SK-N-MC (cell line): Measurements from ENCODE around the gene ARTN.

Experiments
- DNase-seq: peaks from one replicate; pipeline ENCODE4 v3.0.0-alpha.2; 2011; ENCODE audit warnings: low read depth, low spot score
- H3K27ac ChIP-seq: fragments of 200-600 bp; sonication (generic); 2 replicates; pipeline ENCODE4 v1.5.1; 2016; ENCODE audit warnings: mixed run types
- H3K36me3 ChIP-seq: fragments of 200-600 bp; sonication (generic); 2 replicates; pipeline ENCODE4 v1.6.1; 2017; ENCODE audit warnings: antibody characterized with exemption, low read length, mixed read lengths; ENCODE audit not compliant: insufficient read depth
- H3K4me3 ChIP-seq: fragments of 200-600 bp; sonication (generic); 2 replicates; pipeline ENCODE4 v1.5.1; 2016
- H3K9ac ChIP-seq: fragments of 200-600 bp; sonication (generic); 2 replicates; pipeline ENCODE4 v1.8.0; 2017; ENCODE audit warnings: mixed run types, mixed read lengths; ENCODE audit not compliant: insufficient read length
- H3K9me3 ChIP-seq: fragments of 200-600 bp; sonication (generic); 2 replicates; pipeline ENCODE4 v1.6.1; 2017; ENCODE audit warnings: low read depth, mild to moderate bottlenecking, antibody characterized with exemption, low read length, moderate library complexity, mixed read lengths
- EZH2 ChIP-seq: fragments of 200-600 bp; sonication (generic); IDR thresholded peaks from one replicate; pipeline ENCODE4 v1.6.1; 2017; ENCODE audit warnings: antibody characterized with exemption
- FOXP2 ChIP-seq: optimal IDR thresholded peaks from 2 replicates; pipeline ENCODE3; 2011; ENCODE audit warnings: mild to moderate bottlenecking, moderate library complexity; ENCODE audit not compliant: insufficient read depth; ENCODE audit errors: extremely low read length, control extremely low read depth
- POLR2AphosphoS5 ChIP-seq: IDR thresholded peaks from 2 replicates; pipeline ENCODE4 v1.6.1; 2012; ENCODE audit warnings: mild to moderate bottlenecking, low read depth, low read length, borderline replicate concordance

The ARTN gene

GRCh38 chr1:43976045-43976444 lies 42.4 kb downstream of the ARTN start:
- peaks cover 30% of the 10 kb centered on the region for H3K36me3 ChIP-seq
- H3K9ac ChIP-seq: peak overlapping the region; percentile 90
- H3K9me3 ChIP-seq: no peaks in the 10 kb centered on the region
- H3K27ac ChIP-seq: no peak overlapping the region
- TF ChIP-seq POLR2AphosphoS5 (no peak), FOXP2 (no peak)
- DNase-seq: no peak
- H3K4me3 ChIP-seq: peak overlapping the region; percentile 88

GRCh38 chr1:43976890-43977289 lies 43.3 kb downstream of the ARTN start:
- Histone ChIP-seq H3K27ac (no peak overlapping the region), H3K36me3 (peaks cover 31% of the 10 kb centered on the region), H3K4me3 (no peak overlapping the region; the same call in 1 of the 2 replicates), H3K9ac (no peak overlapping the region), H3K9me3 (no peaks in the 10 kb centered on the region)
- DNase-seq: no peak
- TF ChIP-seq POLR2AphosphoS5: no peak
- TF ChIP-seq FOXP2: no peak
- TF ChIP-seq EZH2: no peak

GRCh38 chr1:43977376-43978263 lies 44.0 kb downstream of the ARTN start:
- DNase-seq: no peak
- no peaks in the 10 kb centered on the region for H3K9me3 ChIP-seq
- peaks cover 35% of the 10 kb centered on the region for H3K36me3 ChIP-seq
- H3K27ac ChIP-seq: 0 out of 2 replicates have a peak overlapping the region, but pooled peaks have one; percentile 19
- TF ChIP-seq POLR2AphosphoS5: no peak
- H3K9ac ChIP-seq: peak overlapping the region; percentile 78
- H3K4me3 ChIP-seq: peak overlapping the region; percentile 15; the same call in 1 of the 2 replicates

- Histone ChIP-seq H3K9ac (peak overlapping the region; percentile 78), H3K36me3 (peaks cover 32% of the 10 kb centered on the region), H3K9me3 (no peaks in the 10 kb centered on the region), H3K4me3 (peak overlapping the region; percentile 84), H3K27ac (no peak overlapping the region)
- no peak for DNase-seq
- TF ChIP-seq FOXP2: no peak
Measured at GRCh38 chr1:43978264-43978550, 44.6 kb downstream of the ARTN start.

- TF ChIP-seq FOXP2: no peak
- peak; percentile 41; the same call in 1 of the 2 replicates for TF ChIP-seq POLR2AphosphoS5
- no peak for TF ChIP-seq EZH2
- Histone ChIP-seq H3K4me3 (peak within 1 kb of the TSS; percentile 84), H3K27ac (no peak within 1 kb of the TSS), H3K9me3 (no peaks in the 10 kb centered on the region), H3K9ac (peak within 1 kb of the TSS; percentile 78), H3K36me3 (peaks cover 32% of the 10 kb centered on the region)
- no peak for DNase-seq
Measured at GRCh38 chr1:43978551-43979260, 45.1 kb downstream of the ARTN start, which contains the start of gene B4GALT2. Gene B4GALT2 (plus strand): TSS chr1:43979210. CDS start chr1:43981161, 1,951 bp downstream.

- H3K27ac ChIP-seq: no peak overlapping the region
- no peaks in the 10 kb centered on the region for H3K9me3 ChIP-seq
- peaks cover 32% of the 10 kb centered on the region for H3K36me3 ChIP-seq
- no peak for DNase-seq
- peak overlapping the region; percentile 77 for H3K9ac ChIP-seq
- no peak for TF ChIP-seq FOXP2
- no peak for TF ChIP-seq POLR2AphosphoS5
- no peak for TF ChIP-seq EZH2
- H3K4me3 ChIP-seq: peak overlapping the region; percentile 80
Measured at GRCh38 chr1:43979261-43979527, 45.6 kb downstream of the ARTN start.

- H3K4me3 ChIP-seq: peak overlapping the region; percentile 80
- no peak for DNase-seq
- no peaks in the 10 kb centered on the region for H3K9me3 ChIP-seq
- H3K36me3 ChIP-seq: peaks cover 36% of the 10 kb centered on the region
- peak overlapping the region; percentile 77 for H3K9ac ChIP-seq
- TF ChIP-seq POLR2AphosphoS5 (peak; percentile 55; the same call in 1 of the 2 replicates), EZH2 (no peak)
- H3K27ac ChIP-seq: no peak overlapping the region
Measured at GRCh38 chr1:43979528-43980254, 46.1 kb downstream of the ARTN start.

- Histone ChIP-seq H3K27ac (no peak overlapping the region), H3K4me3 (peak overlapping the region; percentile 80), H3K9ac (peak overlapping the region; percentile 77), H3K36me3 (peaks cover 42% of the 10 kb centered on the region), H3K9me3 (no peaks in the 10 kb centered on the region)
- DNase-seq: no peak
- TF ChIP-seq EZH2: no peak
- no peak for TF ChIP-seq FOXP2
- TF ChIP-seq POLR2AphosphoS5: no peak
Measured at GRCh38 chr1:43980255-43981134, 46.9 kb downstream of the ARTN start.

- no peak for DNase-seq
- H3K9ac ChIP-seq: no peak overlapping the region
- H3K27ac ChIP-seq: no peak overlapping the region
- TF ChIP-seq FOXP2 (no peak), EZH2 (no peak), POLR2AphosphoS5 (no peak)
- no peaks in the 10 kb centered on the region for H3K9me3 ChIP-seq
- H3K4me3 ChIP-seq: no peak overlapping the region
- H3K36me3 ChIP-seq: peaks cover 45% of the 10 kb centered on the region
Measured at GRCh38 chr1:43981135-43981491, 47.5 kb downstream of the ARTN start.
